Measurements from ENCODE around the gene AR. TPM values are rescaled to one million over a fixed set of nuclear protein-coding genes. Genes with fewer than 3 reads are reported as not detected.

The AR gene
- total RNA-seq, 1 donor from 2014 or later = 6.7 TPM

DNA sequence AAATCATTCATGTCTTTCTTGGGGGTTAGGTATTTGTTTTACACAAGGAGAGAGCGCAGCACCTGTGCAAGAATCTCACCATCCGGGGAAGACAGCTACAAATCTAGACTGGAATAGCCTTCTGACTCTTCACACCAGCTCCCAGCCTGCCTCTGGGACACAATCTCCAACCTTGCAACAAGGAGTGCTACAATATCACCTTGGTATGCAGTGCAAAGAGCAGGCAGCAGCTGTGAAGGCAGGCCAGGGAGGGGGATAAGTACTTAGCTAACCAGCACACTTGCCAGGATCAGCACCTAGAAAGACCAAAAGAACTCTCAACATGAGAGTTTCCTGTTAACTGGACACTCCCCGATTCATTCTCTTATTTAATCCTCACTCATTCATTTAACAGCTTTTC, 235.3 kb downstream of the AR start:
- H4K20me1 ChIP-seq (ENCODE audit: low read depth) = no peaks in the 10 kb centered on the region
- H3K27ac Mint-ChIP-seq = no peak overlapping the region
- no peak for DNase-seq (ENCODE audit: low spot score)
- no peaks in the 10 kb centered on the region for H3K36me3 ChIP-seq
- H3K4me2 ChIP-seq = no peak overlapping the region
- no peaks in the 10 kb centered on the region for H3K4me1 Mint-ChIP-seq
- H3K79me2 ChIP-seq (ENCODE audit: low read depth) = no peaks in the 10 kb centered on the region
- H3K27ac ChIP-seq = no peak overlapping the region
- no peaks in the 10 kb centered on the region for H3K27me3 Mint-ChIP-seq (ENCODE audit: insufficient read depth, low read depth)
- H3K27me3 ChIP-seq = no peaks in the 10 kb centered on the region
- H3K9ac ChIP-seq = no peak overlapping the region
- no peaks in the 10 kb centered on the region for H3F3A ChIP-seq (ENCODE audit: low read depth)
- H3K36me3 Mint-ChIP-seq = no peaks in the 10 kb centered on the region
- H3K4me3 ChIP-seq = no peak overlapping the region
- H3K4me3 Mint-ChIP-seq = no peak overlapping the region
- no peaks in the 10 kb centered on the region for H3K4me1 ChIP-seq
- H3K9me3 Mint-ChIP-seq = no peaks in the 10 kb centered on the region
- TF ChIP-seq, protein P1, sequence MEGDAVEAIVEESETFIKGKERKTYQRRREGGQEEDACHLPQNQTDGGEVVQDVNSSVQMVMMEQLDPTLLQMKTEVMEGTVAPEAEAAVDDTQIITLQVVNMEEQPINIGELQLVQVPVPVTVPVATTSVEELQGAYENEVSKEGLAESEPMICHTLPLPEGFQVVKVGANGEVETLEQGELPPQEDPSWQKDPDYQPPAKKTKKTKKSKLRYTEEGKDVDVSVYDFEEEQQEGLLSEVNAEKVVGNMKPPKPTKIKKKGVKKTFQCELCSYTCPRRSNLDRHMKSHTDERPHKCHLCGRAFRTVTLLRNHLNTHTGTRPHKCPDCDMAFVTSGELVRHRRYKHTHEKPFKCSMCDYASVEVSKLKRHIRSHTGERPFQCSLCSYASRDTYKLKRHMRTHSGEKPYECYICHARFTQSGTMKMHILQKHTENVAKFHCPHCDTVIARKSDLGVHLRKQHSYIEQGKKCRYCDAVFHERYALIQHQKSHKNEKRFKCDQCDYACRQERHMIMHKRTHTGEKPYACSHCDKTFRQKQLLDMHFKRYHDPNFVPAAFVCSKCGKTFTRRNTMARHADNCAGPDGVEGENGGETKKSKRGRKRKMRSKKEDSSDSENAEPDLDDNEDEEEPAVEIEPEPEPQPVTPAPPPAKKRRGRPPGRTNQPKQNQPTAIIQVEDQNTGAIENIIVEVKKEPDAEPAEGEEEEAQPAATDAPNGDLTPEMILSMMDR (IDR thresholded peaks at IDR 0.05) = no peak
- TF ChIP-seq EZH2 (IDR thresholded peaks at IDR 0.05) = no peak
- no peak for TF ChIP-seq EZH2phosphoT487 (IDR thresholded peaks at IDR 0.05)
- H2AFZ ChIP-seq (replicated peaks) = no peak overlapping the region
- H3K9me3 ChIP-seq (ENCODE audit: low read depth) = no peaks in the 10 kb centered on the region

Data from neural progenitor cell (in vitro differentiated cells).